22Rv1 (cell line): ENCODE results near the gene WNK2.

Source experiments
- ZFX ChIP-seq: fragments of 450-650 bp; IDR thresholded peaks from 2 replicates; pipeline ENCODE4 v1.6.1; 2017; ENCODE audit warnings: antibody characterized with exemption, borderline replicate concordance
- TF ChIP-seq, protein P1 (sequence below): fragments of 450-650 bp; IDR thresholded peaks from 2 replicates; pipeline ENCODE4 v1.5.1; 2017; ENCODE audit warnings: mild to moderate bottlenecking

DNA sequence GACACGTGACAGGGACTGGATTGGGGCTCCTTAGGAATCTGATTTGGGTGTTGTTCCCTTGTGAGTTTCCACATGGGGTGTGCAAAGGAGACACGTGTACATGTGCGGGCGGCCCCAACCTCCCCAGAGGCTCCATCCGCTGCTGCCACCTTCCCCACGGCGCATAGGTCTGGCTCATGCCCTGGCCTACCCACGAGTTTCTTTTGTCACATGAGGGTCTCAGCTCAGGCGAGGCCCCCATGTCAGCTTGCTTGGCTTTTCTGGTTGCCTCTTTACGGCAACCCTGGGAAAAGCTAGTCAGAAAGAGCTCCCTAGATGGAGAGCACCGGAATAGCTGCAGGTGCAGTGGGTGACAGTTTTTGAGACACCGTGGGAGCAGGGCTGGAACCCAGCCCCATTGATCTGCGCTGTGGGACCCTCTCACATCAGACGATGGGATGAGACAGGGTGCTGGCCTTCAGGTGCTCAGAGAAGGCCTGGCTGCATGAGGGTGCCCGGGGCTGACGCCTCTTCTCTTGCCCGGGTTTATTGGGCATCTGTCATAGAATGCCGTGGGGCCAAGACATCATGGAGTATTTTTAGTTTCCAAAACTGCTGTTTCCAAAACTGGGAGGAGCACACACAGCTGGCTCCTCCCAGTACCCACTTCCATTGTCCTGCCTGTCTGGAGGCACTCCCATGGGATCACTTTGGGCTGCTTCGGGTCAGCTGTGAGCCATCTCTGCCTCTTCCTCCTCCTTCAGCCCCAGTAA lies 107.8 kb downstream of the WNK2 start:
- TF ChIP-seq, protein P1, sequence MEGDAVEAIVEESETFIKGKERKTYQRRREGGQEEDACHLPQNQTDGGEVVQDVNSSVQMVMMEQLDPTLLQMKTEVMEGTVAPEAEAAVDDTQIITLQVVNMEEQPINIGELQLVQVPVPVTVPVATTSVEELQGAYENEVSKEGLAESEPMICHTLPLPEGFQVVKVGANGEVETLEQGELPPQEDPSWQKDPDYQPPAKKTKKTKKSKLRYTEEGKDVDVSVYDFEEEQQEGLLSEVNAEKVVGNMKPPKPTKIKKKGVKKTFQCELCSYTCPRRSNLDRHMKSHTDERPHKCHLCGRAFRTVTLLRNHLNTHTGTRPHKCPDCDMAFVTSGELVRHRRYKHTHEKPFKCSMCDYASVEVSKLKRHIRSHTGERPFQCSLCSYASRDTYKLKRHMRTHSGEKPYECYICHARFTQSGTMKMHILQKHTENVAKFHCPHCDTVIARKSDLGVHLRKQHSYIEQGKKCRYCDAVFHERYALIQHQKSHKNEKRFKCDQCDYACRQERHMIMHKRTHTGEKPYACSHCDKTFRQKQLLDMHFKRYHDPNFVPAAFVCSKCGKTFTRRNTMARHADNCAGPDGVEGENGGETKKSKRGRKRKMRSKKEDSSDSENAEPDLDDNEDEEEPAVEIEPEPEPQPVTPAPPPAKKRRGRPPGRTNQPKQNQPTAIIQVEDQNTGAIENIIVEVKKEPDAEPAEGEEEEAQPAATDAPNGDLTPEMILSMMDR: no peak
- no peak for TF ChIP-seq ZFX
